NCI-H526 treated with DMSO at 0.1 percent for 48 hours (cell line): ENCODE results near the gene PLCG1.

ENCODE experiments used
- DNase-seq: peaks from one replicate; lab custom pipeline; 2025; lab: John Stamatoyannopoulos, UW

PLCG1 gene

GRCh38 chr20:41180599-41181333, 43.4 kb downstream of the PLCG1 start:
- DNase-seq = no peak

- no peak for DNase-seq
Observed at GRCh38 chr20:41181567-41181966, 44.2 kb downstream of the PLCG1 start.

GRCh38 chr20:41182296-41183212, 45.2 kb downstream of the PLCG1 start:
- DNase-seq = no peak

GRCh38 chr20:41183391-41183790, 46.0 kb downstream of the PLCG1 start:
- no peak for DNase-seq

GRCh38 chr20:41183831-41184230, 46.5 kb downstream of the PLCG1 start:
- no peak for DNase-seq

- DNase-seq = no peak
Observed at GRCh38 chr20:41185013-41185757, 47.8 kb downstream of the PLCG1 start.

GRCh38 chr20:41187668-41188067, 50.3 kb downstream of the PLCG1 start:
- no peak for DNase-seq

GRCh38 chr20:41191562-41192500, 54.5 kb downstream of the PLCG1 start:
- DNase-seq = no peak

GRCh38 chr20:41192575-41192974, 55.2 kb downstream of the PLCG1 start:
- DNase-seq = no peak

- DNase-seq = no peak
Observed at GRCh38 chr20:41196653-41197225, 59.4 kb downstream of the PLCG1 start.

GRCh38 chr20:41198443-41198842, 61.1 kb downstream of the PLCG1 start:
- no peak for DNase-seq

GRCh38 chr20:41200446-41201202, 63.3 kb downstream of the PLCG1 start:
- no peak for DNase-seq

- no peak for DNase-seq
Observed at GRCh38 chr20:41201760-41202159, 64.4 kb downstream of the PLCG1 start.

- no peak for DNase-seq
Observed at GRCh38 chr20:41202426-41202825, 65.1 kb downstream of the PLCG1 start.

- DNase-seq = no peak
Observed at GRCh38 chr20:41203660-41204059, 66.3 kb downstream of the PLCG1 start.

GRCh38 chr20:41204304-41205265, 67.2 kb downstream of the PLCG1 start:
- DNase-seq = no peak

- DNase-seq = no peak
Observed at GRCh38 chr20:41205313-41205712, 68.0 kb downstream of the PLCG1 start.

GRCh38 chr20:41213150-41213820, 75.9 kb downstream of the PLCG1 start:
- no peak for DNase-seq
